Fibroblast of skin of left quadriceps (primary cell): Measurements from ENCODE around the gene TLK1.

Experiments used
- DNase-seq, 2 experiments: peaks; one replicate each; pipeline ENCODE4 v3.0.0-alpha.2; 2013; ENCODE audit warnings: low read depth in 2 of 2

Gene TLK1

DNA sequence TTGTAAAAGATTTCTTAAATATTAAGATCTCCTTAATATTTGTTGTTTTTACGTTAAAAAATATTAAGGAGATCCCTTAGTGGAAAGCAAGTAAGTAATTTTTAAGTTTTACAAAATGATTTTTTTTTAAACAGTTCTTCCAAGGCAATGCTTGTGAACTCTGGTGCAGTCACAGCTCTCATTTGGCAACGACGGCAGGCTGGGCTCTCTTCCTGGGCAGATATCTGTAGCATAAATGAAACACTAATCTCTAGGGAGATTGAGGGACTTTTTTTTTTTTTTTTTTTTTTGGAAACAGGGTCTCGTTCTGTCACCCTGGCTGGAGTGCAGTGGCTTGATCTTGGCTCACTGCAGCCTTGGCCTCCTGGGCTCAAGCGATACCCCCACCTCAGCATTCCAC is 193.1 kb downstream of the TLK1 start:
- DNase-seq: no peak

DNA sequence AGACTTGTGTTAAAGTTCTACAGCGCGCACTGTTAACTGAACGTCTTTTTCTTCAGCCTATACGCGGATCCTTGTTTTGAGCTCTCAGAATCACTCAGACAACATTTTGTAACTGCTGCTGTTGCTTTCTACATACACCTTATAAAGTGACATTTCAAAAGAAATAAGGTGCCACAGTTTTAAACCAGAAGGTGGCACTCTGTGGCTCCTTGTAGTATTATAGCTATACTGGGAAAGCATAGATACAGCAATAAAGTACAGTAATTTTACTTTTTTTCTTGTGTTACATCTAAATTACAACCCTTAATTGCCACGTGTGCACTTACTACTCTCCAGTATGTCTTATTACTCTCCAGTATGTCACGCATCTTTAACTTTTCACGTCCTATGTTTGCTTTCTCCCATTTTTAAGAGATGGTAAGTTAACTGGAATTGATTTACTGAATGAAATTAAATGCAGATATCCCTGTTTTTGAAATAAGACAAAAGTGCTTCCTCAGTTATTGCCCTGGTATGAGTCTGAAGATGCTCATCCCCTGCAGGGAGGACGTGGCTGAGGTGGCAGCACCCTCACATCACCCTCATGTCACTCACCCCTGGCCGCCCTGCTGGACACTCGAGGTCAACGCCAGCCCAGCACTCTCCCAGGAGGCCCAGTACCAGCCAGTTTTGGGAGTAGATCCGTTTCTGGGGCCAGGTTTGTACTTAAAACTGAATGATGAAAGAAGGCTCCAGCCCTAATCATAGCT is 193.9 kb downstream of the TLK1 start:
- no peak for DNase-seq

DNA sequence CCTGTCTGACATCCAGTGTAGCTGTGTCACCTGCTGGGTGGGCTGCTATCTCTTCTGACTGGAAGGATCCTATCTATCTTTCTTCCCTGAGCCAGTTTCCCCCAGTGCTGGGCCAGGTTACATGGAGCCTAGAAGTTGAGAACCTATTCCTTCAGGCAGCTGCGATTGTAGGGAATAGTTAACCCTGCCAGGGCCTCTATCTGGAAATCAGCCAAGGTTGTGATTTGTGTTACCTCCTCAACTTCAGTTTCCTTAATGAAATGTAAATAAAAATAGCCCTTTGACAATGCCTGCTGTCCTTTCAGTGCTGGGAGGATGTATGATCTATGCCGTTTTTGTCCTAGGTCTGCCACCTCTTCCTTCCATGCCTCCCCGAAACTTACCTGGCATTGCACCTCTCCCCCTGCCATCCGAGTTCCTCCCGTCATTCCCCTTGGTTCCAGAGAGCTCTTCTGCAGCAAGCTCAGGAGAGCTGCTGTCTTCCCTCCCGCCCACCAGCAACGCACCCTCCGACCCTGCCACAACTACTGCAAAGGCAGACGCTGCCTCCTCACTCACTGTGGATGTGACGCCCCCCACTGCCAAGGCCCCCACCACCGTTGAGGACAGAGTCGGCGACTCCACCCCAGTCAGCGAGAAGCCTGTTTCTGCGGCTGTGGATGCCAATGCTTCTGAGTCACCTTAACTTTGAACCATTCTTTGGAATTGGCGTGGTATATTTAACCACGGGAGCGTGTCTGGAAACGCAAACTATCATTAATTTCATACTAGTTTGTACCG is 195.1 kb downstream of the TLK1 start:
- no peak for DNase-seq

DNA sequence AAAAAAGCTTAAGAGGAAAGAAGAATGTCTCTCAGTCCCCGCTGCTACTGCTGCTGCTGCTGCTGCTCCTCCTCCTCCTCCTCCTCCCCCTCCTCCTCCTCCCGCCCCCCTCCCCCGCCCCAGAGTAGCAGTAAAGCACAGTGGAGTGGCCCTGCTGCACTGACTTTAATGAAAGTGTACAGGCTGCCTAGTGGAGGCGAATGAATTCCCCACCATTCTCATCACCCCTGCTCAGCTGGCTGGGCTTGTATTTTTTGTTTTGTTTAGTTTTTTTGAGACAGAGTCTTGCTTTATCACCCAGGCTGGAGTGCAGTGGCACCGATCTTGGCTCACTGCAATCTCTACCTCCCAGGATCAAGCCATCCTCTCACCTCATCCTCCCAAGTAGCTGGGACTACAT is 197.3 kb downstream of the TLK1 start:
- no peak for DNase-seq

DNA sequence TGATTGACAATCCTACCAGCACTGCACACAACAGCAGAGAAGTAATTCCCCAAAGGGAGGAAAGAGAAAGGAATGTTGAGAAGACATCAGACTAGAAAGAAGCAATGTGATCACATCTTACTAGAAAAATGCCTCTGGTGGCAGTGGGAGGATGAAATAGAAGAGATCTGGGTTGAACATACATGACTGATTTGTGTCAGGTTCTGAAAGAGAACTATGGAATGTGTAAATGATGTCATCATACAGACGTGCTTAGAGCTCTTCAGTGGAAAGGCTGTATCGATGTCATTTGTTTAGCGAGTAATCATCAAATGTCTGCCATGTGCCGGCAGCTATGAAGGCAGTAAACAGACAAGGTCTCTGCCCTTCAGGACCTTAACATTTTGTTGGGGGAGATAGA is 206.8 kb downstream of the TLK1 start:
- no peak for DNase-seq

DNA sequence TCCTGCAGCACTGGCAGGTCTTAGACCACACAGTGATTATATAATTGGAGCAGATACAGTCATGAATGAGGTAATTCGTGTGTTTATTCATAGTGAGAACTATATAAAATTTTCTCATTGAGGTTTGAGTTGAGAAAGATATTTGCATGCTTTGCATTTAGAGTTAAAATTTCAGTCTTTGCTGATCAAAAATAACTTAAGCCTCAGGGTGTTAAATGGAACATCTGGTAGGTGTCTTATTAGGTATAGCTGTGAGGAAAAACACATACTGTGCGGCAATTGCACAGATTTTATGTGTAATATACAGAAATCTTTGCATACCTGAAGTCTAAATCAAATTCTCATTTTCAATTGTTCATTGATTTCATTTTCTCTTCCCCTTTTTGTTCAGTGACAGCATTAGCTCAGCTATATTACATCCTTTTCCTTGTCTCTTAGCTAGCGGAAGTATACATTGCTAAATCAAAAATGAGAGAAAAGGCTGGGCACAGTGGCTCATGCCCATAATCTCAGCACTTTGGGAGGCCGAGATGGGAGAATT is 210.4 kb downstream of the TLK1 start:
- no peak for DNase-seq

DNA sequence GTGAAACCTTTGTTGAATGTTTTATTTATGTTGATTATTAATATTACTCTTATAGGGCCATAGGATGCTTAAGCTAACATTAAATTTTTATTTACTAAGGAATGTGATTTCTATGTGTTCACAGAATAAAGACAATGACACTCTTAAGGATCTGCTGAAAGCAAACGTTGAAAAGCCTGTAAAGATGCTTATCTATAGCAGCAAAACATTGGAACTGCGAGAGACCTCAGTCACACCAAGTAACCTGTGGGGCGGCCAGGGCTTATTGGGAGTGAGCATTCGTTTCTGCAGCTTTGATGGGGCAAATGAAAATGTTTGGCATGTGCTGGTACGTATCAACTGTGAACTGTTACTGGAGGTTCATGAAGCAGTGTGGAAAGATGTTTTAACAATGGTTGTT is 211.3 kb downstream of the TLK1 start:
- DNase-seq: no peak

DNA sequence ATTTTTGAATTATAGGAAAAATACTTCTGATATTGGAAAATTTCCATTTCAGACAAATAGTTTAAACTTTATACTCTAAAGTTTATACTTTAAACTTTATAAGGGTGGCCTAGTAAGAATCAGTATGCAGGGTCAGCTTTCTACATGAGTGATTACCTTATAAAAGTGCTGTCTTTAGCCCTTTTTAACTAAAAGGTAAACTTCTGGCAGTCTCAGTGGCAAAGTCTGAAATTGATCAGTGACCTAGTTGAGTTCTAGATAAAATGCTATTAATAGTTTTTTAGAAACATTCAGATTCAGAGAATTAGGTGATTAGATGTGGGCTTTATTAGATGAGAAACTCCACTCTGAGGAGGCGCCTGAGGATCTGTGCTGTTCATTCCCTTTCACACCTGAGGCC is 216.1 kb downstream of the TLK1 start:
- DNase-seq: no peak

DNA sequence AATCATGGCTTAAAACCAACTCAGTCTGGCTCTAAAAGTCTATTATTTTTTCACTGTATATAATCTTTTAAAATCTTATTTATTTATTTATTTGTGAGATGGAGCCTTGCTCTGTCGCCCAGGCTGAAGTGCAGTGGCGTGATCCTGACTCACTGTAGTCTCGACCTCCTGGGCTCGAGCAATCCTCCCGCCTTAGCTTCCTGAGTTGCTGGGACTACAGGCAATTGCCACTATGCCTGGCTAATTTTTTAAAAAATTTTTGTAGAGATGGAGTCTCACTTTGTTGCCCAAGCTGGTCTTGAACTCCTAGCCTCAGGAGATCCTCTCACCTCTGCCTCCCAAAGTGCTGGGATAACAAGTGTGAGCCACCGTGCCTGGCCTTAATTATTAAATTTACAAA is 217.1 kb downstream of the TLK1 start:
- DNase-seq: no peak

DNA sequence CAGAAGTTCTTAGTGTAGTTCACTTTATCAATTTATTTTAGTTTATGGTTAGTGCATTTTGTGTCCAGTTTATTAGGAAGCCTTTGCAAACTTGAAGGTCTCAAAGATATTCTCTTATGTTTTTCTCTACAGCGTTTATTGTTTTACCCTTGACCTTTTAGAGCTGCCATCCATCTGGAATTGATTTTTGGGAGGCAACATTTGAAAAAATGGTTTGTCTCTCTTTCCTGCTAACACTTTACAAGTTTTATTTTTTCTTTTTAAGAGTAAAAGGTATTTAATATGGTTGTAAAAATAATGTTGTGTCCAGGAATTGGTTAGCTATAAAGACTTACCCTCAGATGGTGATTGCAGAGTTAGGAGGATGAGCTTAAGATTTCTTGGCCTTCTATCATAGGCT is 217.7 kb downstream of the TLK1 start:
- DNase-seq: no peak

DNA sequence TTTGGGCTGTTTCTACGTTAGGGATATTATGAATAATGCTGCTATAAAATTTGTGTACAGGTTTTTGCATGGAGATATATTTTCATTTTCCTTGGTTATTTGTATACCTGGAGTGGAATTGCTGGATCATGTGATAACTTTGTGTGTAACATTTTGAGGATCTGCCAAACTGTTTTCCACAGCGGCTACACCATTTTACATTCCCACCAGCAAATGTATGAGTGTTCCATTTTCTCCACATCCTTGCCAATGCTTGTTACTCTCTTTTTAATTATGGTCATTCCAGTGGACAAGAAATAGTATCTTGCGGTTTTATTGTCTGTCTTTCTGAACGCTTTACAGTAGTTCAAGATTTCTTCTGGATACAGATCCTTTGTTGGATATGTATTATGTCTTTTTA is 218.1 kb downstream of the TLK1 start:
- no peak for DNase-seq
